Measurements from ENCODE around the gene GAS2L1.

GRCh38 chr22:29342177-29342576 is 35.7 kb downstream of the GAS2L1 start:
- TF ChIP-seq CTCF (IDR thresholded peaks at IDR 0.05) (no peak), POLR2A (IDR thresholded peaks at IDR 0.05) (no peak)
